Measurements from ENCODE around the gene INSL3. TPM values are rescaled to one million over a fixed set of nuclear protein-coding genes. Genes with fewer than 3 reads are reported as not detected.

INSL3 gene
- total and polyA plus RNA-seq, 2 of the 13 experiments (the other 11 are each of a cell fraction or from before 2014, with no cell fraction given), result 0.30 TPM; not detected in 1

DNA sequence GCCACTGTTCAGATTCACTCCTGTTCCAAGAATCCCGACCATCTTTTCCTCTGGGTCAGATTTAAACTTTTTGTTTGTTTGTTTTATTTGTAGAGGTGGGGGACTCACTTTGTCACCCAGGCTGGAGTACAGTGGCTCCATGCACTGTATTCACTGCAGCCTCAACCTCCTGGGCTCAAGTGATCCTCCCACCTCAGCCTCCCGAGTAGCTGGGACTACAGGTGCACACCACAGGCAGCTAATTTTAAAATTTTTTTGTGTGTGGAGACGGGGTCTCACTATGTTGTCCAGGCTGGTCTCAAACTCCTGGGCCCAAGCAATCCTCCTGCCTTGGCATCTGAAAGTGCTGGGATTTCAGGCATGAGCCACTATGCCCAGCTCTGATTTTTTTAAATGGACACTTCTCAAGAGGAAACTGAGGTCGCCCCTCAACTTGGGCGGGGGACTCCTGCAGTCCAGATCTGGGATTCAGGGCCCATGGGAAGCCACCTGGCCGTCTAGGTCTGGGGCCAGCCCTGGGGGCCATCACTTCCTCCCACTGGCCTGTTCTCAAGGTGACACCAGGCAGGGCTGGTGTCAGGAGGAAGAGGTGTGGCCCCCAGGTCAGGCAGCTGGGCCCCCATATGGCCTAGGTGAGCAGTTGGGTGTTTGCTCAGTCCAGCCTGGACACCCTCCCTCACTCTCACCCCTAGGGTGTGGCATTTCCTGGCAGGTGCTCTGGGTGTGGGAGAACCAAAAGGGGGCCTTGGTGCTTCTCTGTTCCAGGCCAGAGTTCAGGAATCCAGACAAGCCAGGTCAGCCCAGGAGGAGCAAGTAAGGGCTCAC lies 25.1 kb downstream of the INSL3 start (continued):
- TF ChIP-seq HNF4G (IDR thresholded peaks at IDR 0.05; ENCODE audit: borderline replicate concordance, low read depth, low read length) (0 out of 2 replicates have a peak, but pooled peaks have one; percentile 24), HNF4G (CRISPR knock-in tag; IDR thresholded peaks at IDR 0.05; ENCODE audit: borderline replicate concordance, low read depth) (no peak), ARNTL (CRISPR knock-in tag; IDR thresholded peaks at IDR 0.05) (0 out of 2 replicates have a peak, but pooled peaks have one; percentile 33), ATAD3A (CRISPR knock-in tag; IDR thresholded peaks at IDR 0.05) (no peak), KAT2B (IDR thresholded peaks at IDR 0.05; ENCODE audit: borderline replicate concordance, low read depth, low read length) (no peak), ZBTB38 (CRISPR knock-in tag; IDR thresholded peaks at IDR 0.05) (no peak), KAT8 (CRISPR knock-in tag; IDR thresholded peaks at IDR 0.05) (peak; percentile 19; the same call in 1 of the 2 replicates), RXRA (CRISPR knock-in tag; IDR thresholded peaks at IDR 0.05) (peak; percentile 72; the same call in 1 of the 2 replicates), RFXAP (CRISPR knock-in tag; IDR thresholded peaks at IDR 0.05; ENCODE audit: borderline replicate concordance) (no peak), KDM1A (CRISPR knock-in tag; IDR thresholded peaks at IDR 0.05) (no peak), ZBTB20 (CRISPR knock-in tag; IDR thresholded peaks at IDR 0.05; ENCODE audit: borderline replicate concordance, low read depth) (no peak), SCMH1 (CRISPR knock-in tag; IDR thresholded peaks at IDR 0.05; ENCODE audit: borderline replicate concordance) (no peak), RAD51 (IDR thresholded peaks at IDR 0.05; ENCODE audit: borderline replicate concordance) (no peak), NFE2 (CRISPR knock-in tag; IDR thresholded peaks at IDR 0.05) (no peak)
- TF ChIP-seq, protein P1, sequence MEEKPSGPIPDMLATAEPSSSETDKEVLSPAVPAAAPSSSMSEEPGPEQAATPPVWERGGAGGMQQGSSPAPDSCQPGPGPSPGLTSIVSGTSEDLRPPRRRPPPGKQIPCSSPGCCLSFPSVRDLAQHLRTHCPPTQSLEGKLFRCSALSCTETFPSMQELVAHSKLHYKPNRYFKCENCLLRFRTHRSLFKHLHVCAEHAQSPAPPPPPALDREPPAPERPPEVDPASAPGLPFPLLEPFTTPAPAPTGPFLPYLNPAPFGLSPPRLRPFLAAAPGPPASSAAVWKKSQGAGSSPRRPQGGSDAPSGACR (CRISPR knock-in tag; IDR thresholded peaks at IDR 0.05), result no peak
- TF ChIP-seq, protein P2, sequence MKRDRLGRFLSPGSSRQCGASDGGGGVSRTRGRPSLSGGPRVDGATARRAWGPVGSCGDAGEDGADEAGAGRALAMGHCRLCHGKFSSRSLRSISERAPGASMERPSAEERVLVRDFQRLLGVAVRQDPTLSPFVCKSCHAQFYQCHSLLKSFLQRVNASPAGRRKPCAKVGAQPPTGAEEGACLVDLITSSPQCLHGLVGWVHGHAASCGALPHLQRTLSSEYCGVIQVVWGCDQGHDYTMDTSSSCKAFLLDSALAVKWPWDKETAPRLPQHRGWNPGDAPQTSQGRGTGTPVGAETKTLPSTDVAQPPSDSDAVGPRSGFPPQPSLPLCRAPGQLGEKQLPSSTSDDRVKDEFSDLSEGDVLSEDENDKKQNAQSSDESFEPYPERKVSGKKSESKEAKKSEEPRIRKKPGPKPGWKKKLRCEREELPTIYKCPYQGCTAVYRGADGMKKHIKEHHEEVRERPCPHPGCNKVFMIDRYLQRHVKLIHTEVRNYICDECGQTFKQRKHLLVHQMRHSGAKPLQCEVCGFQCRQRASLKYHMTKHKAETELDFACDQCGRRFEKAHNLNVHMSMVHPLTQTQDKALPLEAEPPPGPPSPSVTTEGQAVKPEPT (CRISPR knock-in tag; IDR thresholded peaks at IDR 0.05; ENCODE audit: low read depth), result no peak
- TF ChIP-seq, protein P3, sequence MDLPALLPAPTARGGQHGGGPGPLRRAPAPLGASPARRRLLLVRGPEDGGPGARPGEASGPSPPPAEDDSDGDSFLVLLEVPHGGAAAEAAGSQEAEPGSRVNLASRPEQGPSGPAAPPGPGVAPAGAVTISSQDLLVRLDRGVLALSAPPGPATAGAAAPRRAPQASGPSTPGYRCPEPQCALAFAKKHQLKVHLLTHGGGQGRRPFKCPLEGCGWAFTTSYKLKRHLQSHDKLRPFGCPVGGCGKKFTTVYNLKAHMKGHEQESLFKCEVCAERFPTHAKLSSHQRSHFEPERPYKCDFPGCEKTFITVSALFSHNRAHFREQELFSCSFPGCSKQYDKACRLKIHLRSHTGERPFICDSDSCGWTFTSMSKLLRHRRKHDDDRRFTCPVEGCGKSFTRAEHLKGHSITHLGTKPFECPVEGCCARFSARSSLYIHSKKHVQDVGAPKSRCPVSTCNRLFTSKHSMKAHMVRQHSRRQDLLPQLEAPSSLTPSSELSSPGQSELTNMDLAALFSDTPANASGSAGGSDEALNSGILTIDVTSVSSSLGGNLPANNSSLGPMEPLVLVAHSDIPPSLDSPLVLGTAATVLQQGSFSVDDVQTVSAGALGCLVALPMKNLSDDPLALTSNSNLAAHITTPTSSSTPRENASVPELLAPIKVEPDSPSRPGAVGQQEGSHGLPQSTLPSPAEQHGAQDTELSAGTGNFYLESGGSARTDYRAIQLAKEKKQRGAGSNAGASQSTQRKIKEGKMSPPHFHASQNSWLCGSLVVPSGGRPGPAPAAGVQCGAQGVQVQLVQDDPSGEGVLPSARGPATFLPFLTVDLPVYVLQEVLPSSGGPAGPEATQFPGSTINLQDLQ (CRISPR knock-in tag; IDR thresholded peaks at IDR 0.05), result no peak
- TF ChIP-seq, protein P4, sequence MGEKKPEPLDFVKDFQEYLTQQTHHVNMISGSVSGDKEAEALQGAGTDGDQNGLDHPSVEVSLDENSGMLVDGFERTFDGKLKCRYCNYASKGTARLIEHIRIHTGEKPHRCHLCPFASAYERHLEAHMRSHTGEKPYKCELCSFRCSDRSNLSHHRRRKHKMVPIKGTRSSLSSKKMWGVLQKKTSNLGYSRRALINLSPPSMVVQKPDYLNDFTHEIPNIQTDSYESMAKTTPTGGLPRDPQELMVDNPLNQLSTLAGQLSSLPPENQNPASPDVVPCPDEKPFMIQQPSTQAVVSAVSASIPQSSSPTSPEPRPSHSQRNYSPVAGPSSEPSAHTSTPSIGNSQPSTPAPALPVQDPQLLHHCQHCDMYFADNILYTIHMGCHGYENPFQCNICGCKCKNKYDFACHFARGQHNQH (CRISPR knock-in tag; IDR thresholded peaks at IDR 0.05), result no peak
- TF ChIP-seq, protein P5, sequence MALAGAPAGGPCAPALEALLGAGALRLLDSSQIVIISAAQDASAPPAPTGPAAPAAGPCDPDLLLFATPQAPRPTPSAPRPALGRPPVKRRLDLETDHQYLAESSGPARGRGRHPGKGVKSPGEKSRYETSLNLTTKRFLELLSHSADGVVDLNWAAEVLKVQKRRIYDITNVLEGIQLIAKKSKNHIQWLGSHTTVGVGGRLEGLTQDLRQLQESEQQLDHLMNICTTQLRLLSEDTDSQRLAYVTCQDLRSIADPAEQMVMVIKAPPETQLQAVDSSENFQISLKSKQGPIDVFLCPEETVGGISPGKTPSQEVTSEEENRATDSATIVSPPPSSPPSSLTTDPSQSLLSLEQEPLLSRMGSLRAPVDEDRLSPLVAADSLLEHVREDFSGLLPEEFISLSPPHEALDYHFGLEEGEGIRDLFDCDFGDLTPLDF (CRISPR knock-in tag; IDR thresholded peaks at IDR 0.05), result no peak
- TF ChIP-seq, protein P6, sequence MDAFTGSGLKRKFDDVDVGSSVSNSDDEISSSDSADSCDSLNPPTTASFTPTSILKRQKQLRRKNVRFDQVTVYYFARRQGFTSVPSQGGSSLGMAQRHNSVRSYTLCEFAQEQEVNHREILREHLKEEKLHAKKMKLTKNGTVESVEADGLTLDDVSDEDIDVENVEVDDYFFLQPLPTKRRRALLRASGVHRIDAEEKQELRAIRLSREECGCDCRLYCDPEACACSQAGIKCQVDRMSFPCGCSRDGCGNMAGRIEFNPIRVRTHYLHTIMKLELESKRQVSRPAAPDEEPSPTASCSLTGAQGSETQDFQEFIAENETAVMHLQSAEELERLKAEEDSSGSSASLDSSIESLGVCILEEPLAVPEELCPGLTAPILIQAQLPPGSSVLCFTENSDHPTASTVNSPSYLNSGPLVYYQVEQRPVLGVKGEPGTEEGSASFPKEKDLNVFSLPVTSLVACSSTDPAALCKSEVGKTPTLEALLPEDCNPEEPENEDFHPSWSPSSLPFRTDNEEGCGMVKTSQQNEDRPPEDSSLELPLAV (CRISPR knock-in tag; conservative IDR thresholded peaks at IDR 0.05; ENCODE audit: low read depth), result no peak
